K562 (cell line): Measurements from ENCODE around the gene GUK1. TPM values are rescaled to one million over a fixed set of nuclear protein-coding genes. Genes with fewer than 3 reads are reported as not detected.

Source experiments
- CREBBP ChIP-seq: IDR thresholded peaks from one replicate; pipeline ENCODE4 v1.6.1; 2012; ENCODE audit warnings: low read depth, mild to moderate bottlenecking, control low read depth, inconsistent platforms, low read length
- HNRNPL ChIP-seq: fragments of 200-400 bp; formaldehyde crosslinking; IDR thresholded peaks from 2 replicates; pipeline ENCODE4 v1.6.1; 2017; ENCODE audit warnings: low read depth, mild to moderate bottlenecking, low read length
- MTA1 ChIP-seq: fragments of 450-650 bp; IDR thresholded peaks from 2 replicates; pipeline ENCODE4 v1.6.1; 2017; ENCODE audit warnings: borderline replicate concordance
- PTRF ChIP-seq: fragments of 450-650 bp; IDR thresholded peaks from 2 replicates; pipeline ENCODE4 v1.6.1; 2016; ENCODE audit warnings: mild to moderate bottlenecking, missing genetic modification characterization, missing compliant biosample characterization
- RBM17 ChIP-seq: fragments of 200-400 bp; formaldehyde crosslinking; IDR thresholded peaks from 2 replicates; pipeline ENCODE4 v1.6.1; 2017; ENCODE audit warnings: low read depth, mild to moderate bottlenecking, low read length, borderline replicate concordance
- SOX6 ChIP-seq: fragments of 450-650 bp; IDR thresholded peaks from 2 replicates; pipeline ENCODE4 v1.6.1; 2014; ENCODE audit warnings: mild to moderate bottlenecking
- TARDBP ChIP-seq: fragments of 450-650 bp; IDR thresholded peaks from 2 replicates; pipeline ENCODE4 v1.6.1; 2016
- ZNF134 ChIP-seq: fragments of 250-450 bp; sonication (Bioruptor Pico); conservative IDR thresholded peaks from 2 replicates; pipeline ENCODE4 v1.4.0; 2020
- ZNF239 ChIP-seq: fragments of 250-450 bp; sonication (Bioruptor Pico); IDR thresholded peaks from 2 replicates; pipeline ENCODE4 v1.4.0; 2020; ENCODE audit warnings: mild to moderate bottlenecking
- ZNF717 ChIP-seq: fragments of 250-450 bp; sonication (Bioruptor Pico); IDR thresholded peaks from 2 replicates; pipeline ENCODE4 v1.5.0; 2021
- ZNF780A ChIP-seq: fragments of 250-450 bp; sonication (Bioruptor Pico); IDR thresholded peaks from 2 replicates; pipeline ENCODE4 v1.5.0; 2021; ENCODE audit warnings: mild to moderate bottlenecking
- ZSCAN32 ChIP-seq: fragments of 450-650 bp; formaldehyde crosslinking; IDR thresholded peaks from 2 replicates; pipeline ENCODE4 v1.4.0; 2020; ENCODE audit warnings: mild to moderate bottlenecking, moderate library complexity
- polyA plus RNA-seq, 8 experiments: library from polyadenylated mRNA; depleted of rRNA in 4 of 8; stranded (reverse) in 5 of 8; unstranded in 3 of 8; fragments of >200 nt; fragmentation: Nextera tagmentation in 2 of 8; fragmentation: Illumina TruSeq in 1 of 8; extraction: Ambion mirVana in 2 of 8; extraction: Trizol in 1 of 8; gene quantifications; 2 replicates each; pipeline versions ENCODE4 v1.2.1 to v1.2.3, GENCODE V29; 2011 to 2014; ENCODE audit warnings: inconsistent platforms in 1 of 8, missing spikeins in 1 of 8
- total RNA-seq, 7 experiments: library from RNA; depleted of rRNA in 6 of 7; stranded (reverse); fragments of >200 nt in 6 of 7; fragmentation: Illumina TruSeq in 2 of 7; extraction: Trizol in 2 of 7; gene quantifications; 2 replicates each; pipeline versions ENCODE4 v1.2.1 to v1.2.3, GENCODE V29; 2011 to 2021; ENCODE audit warnings: low replicate concordance in 1 of 7
- TF ChIP-seq, protein P1 (sequence below): fragments of 450-650 bp; IDR thresholded peaks from 2 replicates; pipeline ENCODE4 v1.6.1; 2016; ENCODE audit warnings: borderline replicate concordance
- TF ChIP-seq, protein P2 (sequence below): fragments of 450-650 bp; formaldehyde crosslinking; IDR thresholded peaks from 2 replicates; pipeline ENCODE4 v1.4.0; 2020; ENCODE audit warnings: mild to moderate bottlenecking, moderate library complexity
- TF ChIP-seq, protein P3 (sequence below): fragments of 450-650 bp; IDR thresholded peaks from 2 replicates; pipeline ENCODE4 v1.6.1; 2016; ENCODE audit warnings: missing biosample characterization, missing genetic modification characterization
- TF ChIP-seq, protein P4 (sequence below): sonication (generic); formaldehyde crosslinking; IDR thresholded peaks from 2 replicates; pipeline ENCODE4 v1.9.0; 2022; ENCODE audit warnings: mild to moderate bottlenecking, missing genetic modification reagents
- TF ChIP-seq, protein P5 (sequence below), 2 experiments: IDR thresholded peaks; 2 replicates each; pipeline ENCODE4 v1.6.1; 2011; ENCODE audit warnings: borderline replicate concordance in 1 of 2, control low read depth in 1 of 2, low read depth in 1 of 2, low read length in 1 of 2, mild to moderate bottlenecking in 1 of 2, mixed read lengths in 1 of 2, moderate library complexity in 1 of 2; ENCODE audit not compliant: insufficient read depth in 1 of 2, insufficient read length in 1 of 2, poor library complexity in 1 of 2, severe bottlenecking in 1 of 2; ENCODE audit errors: extremely low read depth in 1 of 2
- TF ChIP-seq, protein P6 (sequence below): fragments of 150-350 bp; IDR thresholded peaks from 2 replicates; pipeline ENCODE4 v1.6.1; 2014; ENCODE audit warnings: low read depth, mild to moderate bottlenecking, low read length, borderline replicate concordance

GUK1 gene
- total and polyA plus RNA-seq, 9 of the 15 experiments (the other 6 are each of a cell fraction or from before 2014, with no cell fraction given): 7.0 to 331 (median 132) TPM

DNA sequence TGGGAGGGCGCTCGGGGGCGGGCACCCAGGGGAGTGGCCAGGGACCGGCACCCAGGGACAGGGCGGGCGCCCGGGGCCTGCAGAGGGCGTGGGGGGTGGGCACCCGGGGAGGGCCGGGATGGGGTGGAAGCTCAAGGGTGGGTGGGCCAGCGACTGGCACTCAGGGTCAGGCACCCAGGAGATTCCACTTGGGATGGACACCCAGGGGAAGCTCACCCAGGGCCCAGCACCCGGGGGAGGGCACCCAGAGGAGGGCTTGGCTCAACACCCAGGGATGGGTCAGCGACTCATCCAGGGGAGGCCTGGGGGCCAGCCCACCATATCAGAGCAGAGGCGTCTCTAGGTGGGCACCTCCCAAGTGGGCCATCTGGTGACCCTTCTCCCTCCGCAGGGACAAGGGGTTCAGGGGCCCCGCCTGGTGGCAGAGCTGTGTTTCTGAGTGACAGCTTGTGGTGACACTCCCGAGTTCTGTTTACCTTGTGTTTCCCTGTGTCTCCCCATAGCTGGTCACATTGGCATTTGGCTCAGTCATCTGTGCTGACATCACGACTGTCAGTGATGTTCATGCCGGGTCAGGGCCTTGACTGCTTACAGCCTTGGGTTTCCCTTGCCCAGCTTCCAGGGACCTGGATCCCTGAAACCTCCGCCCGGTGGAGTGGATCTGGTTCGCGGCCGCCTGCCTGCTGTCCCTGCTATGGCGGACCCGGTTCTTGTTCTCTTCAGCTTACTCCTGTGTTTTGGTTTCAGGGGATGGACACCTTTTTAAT is 26.3 kb downstream of the GUK1 start (continued):
- TF ChIP-seq ZNF717 (CRISPR knock-in tag): no peak
- TF ChIP-seq, protein P1, sequence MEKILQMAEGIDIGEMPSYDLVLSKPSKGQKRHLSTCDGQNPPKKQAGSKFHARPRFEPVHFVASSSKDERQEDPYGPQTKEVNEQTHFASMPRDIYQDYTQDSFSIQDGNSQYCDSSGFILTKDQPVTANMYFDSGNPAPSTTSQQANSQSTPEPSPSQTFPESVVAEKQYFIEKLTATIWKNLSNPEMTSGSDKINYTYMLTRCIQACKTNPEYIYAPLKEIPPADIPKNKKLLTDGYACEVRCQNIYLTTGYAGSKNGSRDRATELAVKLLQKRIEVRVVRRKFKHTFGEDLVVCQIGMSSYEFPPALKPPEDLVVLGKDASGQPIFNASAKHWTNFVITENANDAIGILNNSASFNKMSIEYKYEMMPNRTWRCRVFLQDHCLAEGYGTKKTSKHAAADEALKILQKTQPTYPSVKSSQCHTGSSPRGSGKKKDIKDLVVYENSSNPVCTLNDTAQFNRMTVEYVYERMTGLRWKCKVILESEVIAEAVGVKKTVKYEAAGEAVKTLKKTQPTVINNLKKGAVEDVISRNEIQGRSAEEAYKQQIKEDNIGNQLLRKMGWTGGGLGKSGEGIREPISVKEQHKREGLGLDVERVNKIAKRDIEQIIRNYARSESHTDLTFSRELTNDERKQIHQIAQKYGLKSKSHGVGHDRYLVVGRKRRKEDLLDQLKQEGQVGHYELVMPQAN: 0 out of 2 replicates have a peak, but pooled peaks have one; percentile 62
- TF ChIP-seq MTA1: 0 out of 2 replicates have a peak, but pooled peaks have one; percentile 8
- TF ChIP-seq ZNF134: no peak
- TF ChIP-seq RBM17: no peak
- no peak for TF ChIP-seq ZNF780A
- TF ChIP-seq, protein P2, sequence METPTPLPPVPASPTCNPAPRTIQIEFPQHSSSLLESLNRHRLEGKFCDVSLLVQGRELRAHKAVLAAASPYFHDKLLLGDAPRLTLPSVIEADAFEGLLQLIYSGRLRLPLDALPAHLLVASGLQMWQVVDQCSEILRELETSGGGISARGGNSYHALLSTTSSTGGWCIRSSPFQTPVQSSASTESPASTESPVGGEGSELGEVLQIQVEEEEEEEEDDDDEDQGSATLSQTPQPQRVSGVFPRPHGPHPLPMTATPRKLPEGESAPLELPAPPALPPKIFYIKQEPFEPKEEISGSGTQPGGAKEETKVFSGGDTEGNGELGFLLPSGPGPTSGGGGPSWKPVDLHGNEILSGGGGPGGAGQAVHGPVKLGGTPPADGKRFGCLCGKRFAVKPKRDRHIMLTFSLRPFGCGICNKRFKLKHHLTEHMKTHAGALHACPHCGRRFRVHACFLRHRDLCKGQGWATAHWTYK: 0 out of 2 replicates have a peak, but pooled peaks have one; percentile 24
- TF ChIP-seq ZSCAN32 (CRISPR knock-in tag): no peak
- no peak for TF ChIP-seq CREBBP
- TF ChIP-seq HNRNPL: no peak
- TF ChIP-seq SOX6: no peak
- TF ChIP-seq, protein P3, sequence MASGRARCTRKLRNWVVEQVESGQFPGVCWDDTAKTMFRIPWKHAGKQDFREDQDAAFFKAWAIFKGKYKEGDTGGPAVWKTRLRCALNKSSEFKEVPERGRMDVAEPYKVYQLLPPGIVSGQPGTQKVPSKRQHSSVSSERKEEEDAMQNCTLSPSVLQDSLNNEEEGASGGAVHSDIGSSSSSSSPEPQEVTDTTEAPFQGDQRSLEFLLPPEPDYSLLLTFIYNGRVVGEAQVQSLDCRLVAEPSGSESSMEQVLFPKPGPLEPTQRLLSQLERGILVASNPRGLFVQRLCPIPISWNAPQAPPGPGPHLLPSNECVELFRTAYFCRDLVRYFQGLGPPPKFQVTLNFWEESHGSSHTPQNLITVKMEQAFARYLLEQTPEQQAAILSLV: no peak
- TF ChIP-seq, protein P4, sequence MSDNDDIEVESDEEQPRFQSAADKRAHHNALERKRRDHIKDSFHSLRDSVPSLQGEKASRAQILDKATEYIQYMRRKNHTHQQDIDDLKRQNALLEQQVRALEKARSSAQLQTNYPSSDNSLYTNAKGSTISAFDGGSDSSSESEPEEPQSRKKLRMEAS (CRISPR knock-in tag): no peak
- TF ChIP-seq, protein P5, sequence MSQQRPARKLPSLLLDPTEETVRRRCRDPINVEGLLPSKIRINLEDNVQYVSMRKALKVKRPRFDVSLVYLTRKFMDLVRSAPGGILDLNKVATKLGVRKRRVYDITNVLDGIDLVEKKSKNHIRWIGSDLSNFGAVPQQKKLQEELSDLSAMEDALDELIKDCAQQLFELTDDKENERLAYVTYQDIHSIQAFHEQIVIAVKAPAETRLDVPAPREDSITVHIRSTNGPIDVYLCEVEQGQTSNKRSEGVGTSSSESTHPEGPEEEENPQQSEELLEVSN (IDR thresholded peaks at IDR 0.05; ENCODE audit: borderline replicate concordance in 1 of 2, extremely low read depth in 1 of 2, insufficient read depth in 1 of 2, insufficient read length in 1 of 2, low read depth in 1 of 2, low read length in 1 of 2, poor library complexity in 1 of 2, severe bottlenecking in 1 of 2): peak in 1 of 2 experiments; percentile 47
- TF ChIP-seq PTRF (tag): no peak
- TF ChIP-seq, protein P6, sequence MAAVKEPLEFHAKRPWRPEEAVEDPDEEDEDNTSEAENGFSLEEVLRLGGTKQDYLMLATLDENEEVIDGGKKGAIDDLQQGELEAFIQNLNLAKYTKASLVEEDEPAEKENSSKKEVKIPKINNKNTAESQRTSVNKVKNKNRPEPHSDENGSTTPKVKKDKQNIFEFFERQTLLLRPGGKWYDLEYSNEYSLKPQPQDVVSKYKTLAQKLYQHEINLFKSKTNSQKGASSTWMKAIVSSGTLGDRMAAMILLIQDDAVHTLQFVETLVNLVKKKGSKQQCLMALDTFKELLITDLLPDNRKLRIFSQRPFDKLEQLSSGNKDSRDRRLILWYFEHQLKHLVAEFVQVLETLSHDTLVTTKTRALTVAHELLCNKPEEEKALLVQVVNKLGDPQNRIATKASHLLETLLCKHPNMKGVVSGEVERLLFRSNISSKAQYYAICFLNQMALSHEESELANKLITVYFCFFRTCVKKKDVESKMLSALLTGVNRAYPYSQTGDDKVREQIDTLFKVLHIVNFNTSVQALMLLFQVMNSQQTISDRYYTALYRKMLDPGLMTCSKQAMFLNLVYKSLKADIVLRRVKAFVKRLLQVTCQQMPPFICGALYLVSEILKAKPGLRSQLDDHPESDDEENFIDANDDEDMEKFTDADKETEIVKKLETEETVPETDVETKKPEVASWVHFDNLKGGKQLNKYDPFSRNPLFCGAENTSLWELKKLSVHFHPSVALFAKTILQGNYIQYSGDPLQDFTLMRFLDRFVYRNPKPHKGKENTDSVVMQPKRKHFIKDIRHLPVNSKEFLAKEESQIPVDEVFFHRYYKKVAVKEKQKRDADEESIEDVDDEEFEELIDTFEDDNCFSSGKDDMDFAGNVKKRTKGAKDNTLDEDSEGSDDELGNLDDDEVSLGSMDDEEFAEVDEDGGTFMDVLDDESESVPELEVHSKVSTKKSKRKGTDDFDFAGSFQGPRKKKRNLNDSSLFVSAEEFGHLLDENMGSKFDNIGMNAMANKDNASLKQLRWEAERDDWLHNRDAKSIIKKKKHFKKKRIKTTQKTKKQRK: no peak
- TF ChIP-seq TARDBP: peak; percentile 56; the same call in 1 of the 2 replicates
- 0 out of 2 replicates have a peak, but pooled peaks have one; percentile 35 for TF ChIP-seq ZNF239 (CRISPR knock-in tag)
